Measurements from ENCODE around the gene MRTFA.

Gene MRTFA

DNA sequence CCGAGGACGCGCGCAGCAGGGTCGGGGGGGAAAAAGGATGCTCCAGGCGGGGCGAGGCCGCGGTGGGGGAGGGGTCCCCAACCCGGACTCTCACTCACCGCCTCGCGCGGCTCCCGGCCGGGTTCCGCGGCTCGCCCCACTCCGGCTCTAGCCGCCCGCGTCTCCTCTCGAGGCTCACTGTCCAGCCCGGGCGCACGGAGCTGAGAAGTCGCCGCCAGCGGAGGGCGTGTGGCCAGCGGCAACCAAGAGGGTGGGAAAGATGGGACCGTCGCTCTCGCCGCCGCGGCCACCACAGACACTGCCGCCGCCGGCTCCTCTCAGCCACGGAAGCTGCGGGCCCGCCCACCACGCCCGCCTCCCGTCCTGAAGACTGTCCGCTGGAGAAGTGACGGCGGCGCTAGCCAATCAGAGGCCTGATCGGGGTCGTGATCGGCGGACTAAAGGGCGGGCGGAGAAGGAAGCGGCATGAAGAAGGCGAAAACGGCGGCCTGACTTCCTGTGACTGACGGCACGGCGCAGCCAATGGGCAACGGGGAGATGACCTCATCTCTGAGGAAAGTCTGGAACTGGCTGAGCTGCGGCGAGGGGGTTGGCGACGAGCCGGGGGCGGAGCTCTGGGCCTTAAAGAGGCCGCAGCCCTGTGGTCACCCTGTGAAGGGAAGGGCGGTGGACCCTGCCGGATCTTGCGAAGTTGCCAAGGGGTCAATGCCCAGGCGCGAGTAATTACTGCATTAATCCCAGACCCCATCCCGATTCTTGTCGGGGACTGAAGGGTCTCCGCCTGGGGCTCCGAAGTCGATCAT lies at the start of gene MRTFA:
TSS of gene MRTFA (minus strand) at position 340 of the 803 bp plus-strand sequence.
- Histone ChIP-seq H3K27ac (ENCODE audit: low read depth, low read length) (peak within 1 kb of the TSS; percentile 46), H3K4me2 (ENCODE audit: low read depth, low read length, poor library complexity, severe bottlenecking) (peak within 1 kb of the TSS; percentile 85)

GRCh38 chr22:40685406-40685805 lies 48.9 kb upstream of the MRTFA start:
- H3K9ac ChIP-seq (ENCODE audit: low read length): no peak overlapping the region
- no peaks in the 10 kb centered on the region for H3K27me3 ChIP-seq (ENCODE audit: low read length)
- H3K4me2 ChIP-seq (ENCODE audit: low read depth, low read length, poor library complexity, severe bottlenecking): no peak overlapping the region

More for the DNA sequence above, at the start of gene MRTFA:
- Histone ChIP-seq H3K36me3 (ENCODE audit: low read length) (no peaks in the 10 kb centered on the region), H3K27me3 (ENCODE audit: low read length) (no peaks in the 10 kb centered on the region), H4K20me1 (ENCODE audit: low read depth, low read length) (peaks cover 24% of the 10 kb centered on the region; the same call in 1 of the 2 replicates), H3K9me2 (replicated peaks; ENCODE audit: insufficient read depth, low read length) (no peaks in the 10 kb centered on the region), H3K4me3 (ENCODE audit: insufficient read depth, low read length, poor library complexity, severe bottlenecking) (peak within 1 kb of the TSS; percentile 73), H3F3A (ENCODE audit: insufficient read depth) (0 out of 2 replicates have a peak, but pooled peaks cover 3% of the 10 kb centered on the region), H3K9ac (ENCODE audit: low read length) (peak within 1 kb of the TSS; percentile 75), H3K79me2 (ENCODE audit: insufficient read depth, low read length) (peaks cover 49% of the 10 kb centered on the region), H3K9me3 (ENCODE audit: insufficient read depth, low read length) (no peaks in the 10 kb centered on the region), H2AFZ (ENCODE audit: low read depth, low read length, severe bottlenecking) (peak within 1 kb of the TSS; percentile 79)
- no peak for TF ChIP-seq CTCF (IDR thresholded peaks at IDR 0.05; ENCODE audit: insufficient read depth, low read length, poor library complexity, severe bottlenecking)
- TF ChIP-seq EZH2phosphoT487 (conservative IDR thresholded peaks at IDR 0.05; ENCODE audit: low read length): no peak

DNA sequence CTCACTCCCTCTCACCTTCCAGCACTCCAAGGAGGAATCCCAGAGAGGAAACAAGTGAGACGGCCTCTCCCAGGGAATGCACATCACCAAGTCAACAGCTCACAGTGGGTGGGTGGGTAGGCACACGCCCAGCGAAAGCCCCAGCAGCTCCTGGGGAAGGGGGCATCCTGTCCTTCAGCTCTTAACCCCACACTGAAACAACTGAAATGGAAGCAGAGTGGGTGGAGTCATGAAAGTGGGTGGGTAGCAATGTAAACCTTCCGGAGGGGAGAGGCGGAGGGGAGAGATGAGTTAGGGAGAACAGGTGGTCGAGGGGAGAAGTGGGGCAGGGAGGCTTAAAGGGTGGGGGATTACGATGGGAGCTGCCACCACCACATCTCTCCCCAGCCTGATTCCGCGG lies 48.2 kb upstream of the MRTFA start:
- H4K20me1 ChIP-seq (ENCODE audit: low read depth, low read length): no peaks in the 10 kb centered on the region
- no peak overlapping the region for H3K27ac ChIP-seq (ENCODE audit: low read depth, low read length)
- H3K9me2 ChIP-seq (replicated peaks; ENCODE audit: insufficient read depth, low read length): no peaks in the 10 kb centered on the region
- H3K9me3 ChIP-seq (ENCODE audit: insufficient read depth, low read length): no peaks in the 10 kb centered on the region
- H3K27me3 ChIP-seq (ENCODE audit: low read length): no peaks in the 10 kb centered on the region
- no peaks in the 10 kb centered on the region for H3K79me2 ChIP-seq (ENCODE audit: insufficient read depth, low read length)
- TF ChIP-seq CTCF (IDR thresholded peaks at IDR 0.05; ENCODE audit: insufficient read depth, low read length, poor library complexity, severe bottlenecking): no peak
- TF ChIP-seq EZH2phosphoT487 (conservative IDR thresholded peaks at IDR 0.05; ENCODE audit: low read length): no peak
- no peak overlapping the region for H2AFZ ChIP-seq (ENCODE audit: low read depth, low read length, severe bottlenecking)
- no peak overlapping the region for H3K4me3 ChIP-seq (ENCODE audit: insufficient read depth, low read length, poor library complexity, severe bottlenecking)
- no peaks in the 10 kb centered on the region for H3F3A ChIP-seq (ENCODE audit: insufficient read depth)
- H3K36me3 ChIP-seq (ENCODE audit: low read length): no peaks in the 10 kb centered on the region
- H3K4me2 ChIP-seq (ENCODE audit: low read depth, low read length, poor library complexity, severe bottlenecking): no peak overlapping the region
- H3K9ac ChIP-seq (ENCODE audit: low read length): no peak overlapping the region

More at GRCh38 chr22:40685406-40685805, 48.9 kb upstream of the MRTFA start:
- Histone ChIP-seq H3K9me3 (ENCODE audit: insufficient read depth, low read length) (no peaks in the 10 kb centered on the region), H3F3A (ENCODE audit: insufficient read depth) (no peaks in the 10 kb centered on the region), H2AFZ (ENCODE audit: low read depth, low read length, severe bottlenecking) (no peak overlapping the region), H3K4me3 (ENCODE audit: insufficient read depth, low read length, poor library complexity, severe bottlenecking) (no peak overlapping the region), H3K36me3 (ENCODE audit: low read length) (no peaks in the 10 kb centered on the region), H4K20me1 (ENCODE audit: low read depth, low read length) (no peaks in the 10 kb centered on the region), H3K27ac (ENCODE audit: low read depth, low read length) (no peak overlapping the region), H3K79me2 (ENCODE audit: insufficient read depth, low read length) (no peaks in the 10 kb centered on the region), H3K9me2 (replicated peaks; ENCODE audit: insufficient read depth, low read length) (no peaks in the 10 kb centered on the region)
- TF ChIP-seq CTCF (IDR thresholded peaks at IDR 0.05; ENCODE audit: insufficient read depth, low read length, poor library complexity, severe bottlenecking) (no peak), EZH2phosphoT487 (conservative IDR thresholded peaks at IDR 0.05; ENCODE audit: low read length) (no peak)

Data from SU-DHL-6 (cell line).